GM19351 (cell line): ENCODE data around the gene ZNF564.
"Not testable (repeated sequence)": the region's sequence is repeated elsewhere in the genome, so short reads cannot be mapped to it uniquely, and the experiment has no call there.

Experiments
- ATAC-seq: cut with Tn5 transposase; IDR thresholded peaks from one replicate; pipeline ENCODE4 v1.9.1; 2021; ENCODE audit warnings: mild to moderate bottlenecking, moderate library complexity; ENCODE audit not compliant: unreplicated experiment

The ZNF564 gene

DNA sequence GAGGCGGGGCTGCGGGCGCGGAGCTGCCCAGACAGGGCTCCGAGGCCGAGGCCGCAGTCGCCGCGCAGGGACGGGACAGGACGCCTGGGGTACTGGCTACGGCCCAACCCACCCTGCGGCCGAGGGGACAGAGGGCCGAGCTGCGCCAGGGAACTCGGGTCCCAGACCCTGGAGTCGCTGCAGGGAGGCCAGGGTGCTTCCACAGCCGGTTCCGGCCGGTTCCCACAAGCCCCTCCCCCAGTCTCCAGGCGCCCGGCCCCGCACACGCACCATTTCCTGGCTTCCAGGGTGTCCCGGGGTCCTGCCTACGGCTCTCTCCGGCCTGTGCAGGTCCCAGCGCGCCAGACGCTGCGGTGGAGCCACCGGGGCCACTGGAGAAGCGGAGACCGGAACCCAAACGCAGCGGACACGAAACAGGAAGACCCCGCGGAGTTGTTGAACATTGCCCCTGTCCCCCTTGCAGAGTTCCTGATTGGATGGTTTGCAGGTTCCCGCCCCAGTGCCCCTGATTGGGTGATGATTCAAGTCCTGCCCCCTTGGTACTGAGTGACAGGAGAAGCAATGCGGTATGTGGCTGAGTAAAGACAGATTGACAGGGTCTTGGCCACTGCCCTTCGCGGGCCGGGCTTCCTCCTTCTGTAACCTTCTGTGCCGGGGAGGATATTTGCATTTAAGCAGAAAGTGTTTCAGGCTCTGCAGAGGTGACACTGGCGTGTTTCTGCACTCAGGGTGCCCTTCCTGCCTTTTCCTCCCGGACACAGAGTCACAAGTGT lies at the start of gene ZNF564:
TSS of gene ZNF564 (minus strand) at position 423 of the 773 bp plus-strand sequence. CDS start at position 273, 150 bp downstream.
- peak; percentile 98 for ATAC-seq

DNA sequence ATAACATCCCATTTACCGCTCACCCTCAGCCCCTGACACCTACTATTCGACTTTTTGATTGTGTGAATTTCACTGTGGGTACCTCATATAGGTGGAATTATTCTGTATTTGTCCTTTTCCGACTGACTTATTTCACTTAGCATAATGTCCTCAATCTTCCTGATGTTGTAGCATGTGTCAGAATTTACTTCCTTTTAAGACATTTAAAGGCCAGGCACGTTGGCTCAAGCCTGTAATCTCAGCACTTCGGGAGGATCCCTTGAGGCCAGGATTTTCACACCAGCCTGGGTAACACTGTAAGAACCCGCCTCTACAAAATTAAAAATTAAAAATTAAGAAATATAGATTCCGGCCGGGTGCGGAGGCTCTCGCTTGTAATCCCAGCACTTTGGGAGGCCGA lies 46.3 kb upstream of the ZNF564 start:
- no peak for ATAC-seq

GRCh38 chr19:12596927-12597548 lies 45.8 kb upstream of the ZNF564 start:
- ATAC-seq: no peak

- ATAC-seq: no peak
Observed at GRCh38 chr19:12596485-12596884, 45.2 kb upstream of the ZNF564 start.

GRCh38 chr19:12581100-12581499 lies 29.8 kb upstream of the ZNF564 start:
- ATAC-seq: no peak

GRCh38 chr19:12580180-12580694 lies 29.0 kb upstream of the ZNF564 start:
- ATAC-seq: no peak

DNA sequence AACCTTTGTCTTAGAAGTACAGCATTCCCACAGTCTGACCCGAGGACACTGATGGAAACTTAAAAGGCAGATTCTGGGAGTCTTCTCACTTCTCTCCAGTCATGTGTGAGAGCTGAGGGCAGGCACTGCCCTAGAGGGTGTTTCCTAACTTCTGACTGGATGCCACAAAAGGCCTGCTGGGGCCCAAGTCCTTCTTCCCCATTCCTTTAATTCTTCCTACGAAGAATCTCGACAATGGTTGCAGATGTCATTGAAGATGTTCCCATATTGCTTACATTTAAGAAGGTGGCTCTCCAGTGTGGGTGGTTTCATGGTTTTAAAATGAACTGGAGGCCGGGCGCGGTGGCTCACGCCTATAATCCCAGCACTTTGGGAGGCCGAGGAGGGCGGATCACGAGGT lies 27.4 kb upstream of the ZNF564 start:
- ATAC-seq: no peak

DNA sequence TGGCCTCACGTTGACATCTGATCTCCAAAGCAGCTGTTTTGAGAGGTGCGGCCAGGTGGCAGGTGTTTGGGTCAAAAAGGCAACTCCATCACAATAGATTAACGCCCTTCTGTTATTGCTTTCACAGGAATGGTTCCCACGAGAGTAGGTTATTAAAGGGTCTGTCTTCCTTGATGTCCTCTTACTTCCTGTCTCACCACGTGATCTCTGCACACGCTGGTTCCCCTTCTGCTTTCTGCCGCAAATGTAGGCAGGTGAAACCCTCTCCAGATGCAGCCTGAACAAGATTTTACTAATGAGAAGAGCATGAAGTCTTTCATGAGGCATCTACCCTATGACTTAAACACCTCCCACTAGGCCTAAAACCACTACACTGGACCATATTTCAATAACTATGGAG lies 22.8 kb upstream of the ZNF564 start:
- no peak for ATAC-seq

DNA sequence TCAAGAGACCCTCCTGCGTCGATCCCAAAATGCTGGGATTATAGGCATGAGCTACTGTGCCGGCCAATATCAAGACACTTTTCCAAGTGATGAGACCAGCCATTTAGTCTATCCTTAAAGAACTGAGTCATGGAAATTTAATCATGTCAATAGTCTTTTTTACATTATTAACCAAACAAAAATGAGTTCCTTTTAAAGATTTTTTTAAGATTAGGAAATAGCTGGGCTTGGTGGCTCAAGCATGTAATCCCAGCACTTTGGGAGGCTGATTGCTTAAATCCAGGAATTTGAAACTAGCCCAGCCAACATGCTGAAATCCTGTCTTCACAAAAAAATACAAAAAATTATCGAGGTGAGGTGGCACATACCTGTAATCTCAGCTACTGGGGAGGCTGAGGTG lies 16.7 kb upstream of the ZNF564 start:
- ATAC-seq: no peak

GRCh38 chr19:12566380-12566779 lies 15.1 kb upstream of the ZNF564 start:
- ATAC-seq: not testable (repeated sequence)

- ATAC-seq: no peak
Observed at GRCh38 chr19:12564016-12564664, 12.9 kb upstream of the ZNF564 start.

GRCh38 chr19:12555456-12555930 lies 4.2 kb upstream of the ZNF564 start:
- ATAC-seq: no peak

- no peak for ATAC-seq
Observed at GRCh38 chr19:12546903-12547302, 4.4 kb downstream of the ZNF564 start.

DNA sequence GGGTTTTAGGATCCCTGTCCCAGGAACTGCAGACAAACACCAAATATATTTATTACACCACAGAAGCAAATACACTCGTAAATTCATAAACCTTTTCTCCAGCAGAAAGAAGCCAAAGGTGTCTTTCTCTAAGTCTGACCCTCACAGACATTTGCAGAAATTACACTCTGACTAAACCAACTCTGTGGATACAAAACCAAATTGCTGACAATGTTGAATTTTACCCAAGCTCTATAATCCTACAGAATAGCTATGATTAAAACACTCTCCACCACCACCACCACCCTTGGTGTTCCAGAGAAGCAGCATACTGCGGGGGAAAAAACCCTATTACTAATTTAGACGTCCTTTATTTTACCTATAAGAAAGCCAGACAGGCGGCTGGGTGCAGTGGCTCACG lies 5.2 kb downstream of the ZNF564 start:
- no peak for ATAC-seq

- ATAC-seq: no peak
Observed at GRCh38 chr19:12545267-12545666, 6.0 kb downstream of the ZNF564 start.

- no peak for ATAC-seq
Observed at GRCh38 chr19:12544401-12544876, 6.8 kb downstream of the ZNF564 start.

DNA sequence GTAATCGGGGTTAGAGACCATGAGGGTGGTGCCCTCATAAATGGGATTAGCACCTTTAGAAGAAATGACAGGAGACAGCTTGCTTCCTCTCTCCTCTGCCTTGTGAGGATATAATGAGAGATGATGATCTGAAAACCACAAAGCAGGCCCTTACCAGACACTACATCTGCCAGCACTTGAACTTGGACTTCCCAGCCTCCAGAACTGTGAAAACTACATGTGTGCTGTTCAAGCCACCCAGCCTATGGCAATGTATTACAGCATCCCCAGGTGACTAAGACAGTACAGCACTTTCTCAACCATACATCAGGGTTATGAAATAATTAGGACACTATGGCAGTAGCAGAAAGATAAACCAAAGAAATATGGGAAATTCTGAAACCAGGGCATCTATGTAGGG lies 7.4 kb downstream of the ZNF564 start:
- ATAC-seq: no peak

GRCh38 chr19:12527034-12527836 lies 24.0 kb downstream of the ZNF564 start:
- ATAC-seq: no peak

DNA sequence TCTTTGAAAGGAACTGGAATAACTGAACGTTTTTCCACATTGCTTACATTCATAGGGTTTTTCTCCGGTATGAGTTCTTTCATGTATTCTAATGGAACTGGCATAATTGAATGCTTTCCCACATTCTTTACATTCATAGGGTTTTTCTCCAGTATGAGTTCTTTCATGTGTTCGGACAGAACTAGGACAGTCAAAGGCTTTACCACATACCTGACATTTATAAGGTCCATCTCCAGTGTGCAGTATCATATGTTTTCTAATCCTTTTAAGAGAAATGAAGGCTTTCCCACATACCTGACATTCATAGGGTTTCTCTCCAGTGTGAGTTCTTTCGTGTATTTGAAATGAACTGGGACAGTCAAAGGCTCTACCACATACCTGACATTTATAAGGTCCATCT lies 24.7 kb downstream of the ZNF564 start:
- no peak for ATAC-seq

GRCh38 chr19:12521996-12522395 lies 29.3 kb downstream of the ZNF564 start:
- no peak for ATAC-seq
